Measurements from ENCODE around the gene RIPOR2.
"Not testable (repeated sequence)": the region's sequence is repeated elsewhere in the genome, so short reads cannot be mapped to it uniquely, and the experiment has no call there.

The RIPOR2 gene

DNA sequence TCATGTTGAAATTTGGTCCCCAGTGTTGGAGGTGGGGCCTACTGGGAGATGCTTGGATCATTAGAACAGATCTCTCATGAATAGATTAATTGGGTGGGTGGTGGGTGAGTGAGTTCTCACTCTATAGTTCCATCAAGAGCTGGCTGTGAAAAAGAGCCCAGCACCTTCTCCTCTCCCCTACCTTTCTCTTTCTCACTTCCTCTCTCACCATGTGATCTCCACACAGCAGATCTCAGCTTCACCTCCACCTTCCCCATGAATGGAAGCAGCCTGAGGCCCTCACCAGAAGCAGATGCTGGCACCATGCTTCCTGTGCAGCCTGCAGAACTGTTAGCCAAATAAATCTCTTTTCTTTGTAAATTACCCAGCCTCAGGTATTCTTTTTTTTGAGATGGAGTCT is 173.9 kb downstream of the RIPOR2 start:
- Histone ChIP-seq H3K27me3 (replicated peaks in 2 of 5; ENCODE audit: control insufficient read depth in 4 of 5, insufficient read depth in 5 of 5, low read length in 4 of 5) (no peaks in the 10 kb centered on the region), H3K4me1 (ENCODE audit: control extremely low read depth in 1 of 4, control insufficient read depth in 4 of 4, insufficient read depth in 4 of 4, low read length in 3 of 4) (peaks cover 0 to 4% (median 0%) of the 10 kb centered on the region in 4 experiments), H3K36me3 (ENCODE audit: control insufficient read depth in 4 of 4, insufficient read depth in 4 of 4, low read length in 3 of 4) (no peaks in the 10 kb centered on the region), H3K27ac (ENCODE audit: insufficient read depth in 1 of 2, low read depth in 1 of 2, low read length in 2 of 2, poor library complexity in 1 of 2, severe bottlenecking in 2 of 2) (no peak overlapping the region), H3K4me3 (ENCODE audit: control insufficient read depth in 1 of 7, extremely low read depth in 1 of 7, insufficient read depth in 4 of 7, low read depth in 2 of 7, low read length in 6 of 7) (no peak overlapping the region), H3K9me3 (ENCODE audit: control extremely low read depth in 1 of 5, control insufficient read depth in 4 of 5, insufficient read depth in 2 of 5, low read depth in 1 of 5, low read length in 4 of 5) (no peaks in the 10 kb centered on the region)
- ChIA-PET CTCF (interaction anchor here (1.0 to 1.9 kb wide), 4 partner anchors 13 to 193 kb away, joined by 3 to 5 read pairs (median 4); no protein-coding TSS in a partner anchor), POLR2A (no interaction called here)
- DNase-seq: no peak

DNA sequence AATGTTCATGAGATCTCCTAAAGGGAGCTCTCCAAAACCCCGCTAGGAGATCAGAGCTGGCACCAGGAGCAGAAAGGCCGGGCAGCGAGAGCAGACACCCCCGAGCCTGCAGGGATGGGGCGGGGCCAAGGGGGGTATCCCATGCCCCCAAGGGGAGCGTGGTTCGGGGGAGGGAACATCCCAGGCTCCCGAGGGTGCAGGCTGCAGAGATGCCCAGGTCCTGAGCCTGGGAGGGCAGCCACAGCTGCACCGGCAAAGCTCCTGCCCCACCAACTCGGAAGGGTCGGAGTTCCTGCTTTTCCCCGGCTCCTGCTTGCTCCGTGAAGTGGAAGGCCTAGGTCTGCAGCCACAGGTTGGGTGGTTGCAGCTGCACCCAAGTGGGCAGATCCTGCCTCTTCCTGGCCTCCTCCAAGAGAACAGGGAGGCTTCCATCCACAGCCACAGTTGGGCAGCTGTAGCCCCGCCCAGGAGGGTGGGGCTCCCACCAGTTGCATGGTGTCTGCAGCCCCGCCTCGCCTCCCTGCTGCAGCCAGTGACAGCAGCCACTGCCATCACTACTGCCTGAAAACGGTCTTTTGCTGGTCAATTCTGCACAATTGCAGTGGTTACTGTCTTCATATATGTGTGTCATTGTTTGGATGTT is 174.4 kb downstream of the RIPOR2 start:
- Histone ChIP-seq H3K27me3 (replicated peaks in 2 of 5; ENCODE audit: control insufficient read depth in 4 of 5, insufficient read depth in 5 of 5, low read length in 4 of 5) (no peaks in the 10 kb centered on the region), H3K27ac (ENCODE audit: insufficient read depth in 1 of 2, low read depth in 1 of 2, low read length in 2 of 2, poor library complexity in 1 of 2, severe bottlenecking in 2 of 2) (no peak overlapping the region), H3K36me3 (ENCODE audit: control insufficient read depth in 4 of 4, insufficient read depth in 4 of 4, low read length in 3 of 4) (no peaks in the 10 kb centered on the region), H3K9me3 (ENCODE audit: control extremely low read depth in 1 of 5, control insufficient read depth in 4 of 5, insufficient read depth in 2 of 5, low read depth in 1 of 5, low read length in 4 of 5) (no peaks in the 10 kb centered on the region), H3K4me1 (ENCODE audit: control extremely low read depth in 1 of 4, control insufficient read depth in 4 of 4, insufficient read depth in 4 of 4, low read length in 3 of 4) (peaks cover 0 to 4% (median 0%) of the 10 kb centered on the region in 4 experiments), H3K4me3 (ENCODE audit: control insufficient read depth in 1 of 7, extremely low read depth in 1 of 7, insufficient read depth in 4 of 7, low read depth in 2 of 7, low read length in 6 of 7) (no peak overlapping the region)
- WGBS (ENCODE audit: insufficient coverage): 95% methylated on average over 11 of the region's 17 CpGs
- no peak for DNase-seq
- ChIA-PET CTCF (interaction anchor here (1.0 to 1.9 kb wide), 4 partner anchors 12 to 192 kb away, joined by 3 to 5 read pairs (median 4); no protein-coding TSS in a partner anchor), POLR2A (no interaction called here)

GRCh38 chr6:24760210-24760609 is 175.6 kb downstream of the RIPOR2 start:
- no peaks in the 10 kb centered on the region for H3K9me3 ChIP-seq (ENCODE audit: control extremely low read depth in 1 of 5, control insufficient read depth in 4 of 5, insufficient read depth in 2 of 5, low read depth in 1 of 5, low read length in 4 of 5)
- H3K4me3 ChIP-seq (ENCODE audit: control insufficient read depth in 1 of 7, extremely low read depth in 1 of 7, insufficient read depth in 4 of 7, low read depth in 2 of 7, low read length in 6 of 7): no peak overlapping the region
- H3K4me1 ChIP-seq (ENCODE audit: control extremely low read depth in 1 of 4, control insufficient read depth in 4 of 4, insufficient read depth in 4 of 4, low read length in 3 of 4): peaks cover 0 to 4% (median 0%) of the 10 kb centered on the region in 4 experiments
- 100% methylated on average over 5 of the region's 5 CpGs for WGBS (ENCODE audit: insufficient coverage)
- ChIA-PET CTCF (interaction anchor here (1.9 kb wide), 1 partner anchor 21 kb away, joined by 5 read pairs; no protein-coding TSS in a partner anchor), POLR2A (interaction anchor here (0.6 kb wide), 1 partner anchor 1106 kb away, joined by 3 read pairs; no protein-coding TSS in a partner anchor)
- no peaks in the 10 kb centered on the region for H3K36me3 ChIP-seq (ENCODE audit: control insufficient read depth in 4 of 4, insufficient read depth in 4 of 4, low read length in 3 of 4)
- no peaks in the 10 kb centered on the region for H3K27me3 ChIP-seq (replicated peaks in 2 of 5; ENCODE audit: control insufficient read depth in 4 of 5, insufficient read depth in 5 of 5, low read length in 4 of 5)
- no peak overlapping the region for H3K27ac ChIP-seq (ENCODE audit: insufficient read depth in 1 of 2, low read depth in 1 of 2, low read length in 2 of 2, poor library complexity in 1 of 2, severe bottlenecking in 2 of 2)
- DNase-seq: no peak

GRCh38 chr6:24759718-24760117 is 176.0 kb downstream of the RIPOR2 start:
- no peak for DNase-seq
- POLR2A ChIA-PET: interaction anchor here (0.6 kb wide), 1 partner anchor 1106 kb away, joined by 3 read pairs; no protein-coding TSS in a partner anchor
- H3K4me1 ChIP-seq (ENCODE audit: control extremely low read depth in 1 of 4, control insufficient read depth in 4 of 4, insufficient read depth in 4 of 4, low read length in 3 of 4): peaks cover 0 to 4% (median 0%) of the 10 kb centered on the region in 4 experiments
- no peaks in the 10 kb centered on the region for H3K9me3 ChIP-seq (ENCODE audit: control extremely low read depth in 1 of 5, control insufficient read depth in 4 of 5, insufficient read depth in 2 of 5, low read depth in 1 of 5, low read length in 4 of 5)
- H3K27ac ChIP-seq (ENCODE audit: insufficient read depth in 1 of 2, low read depth in 1 of 2, low read length in 2 of 2, poor library complexity in 1 of 2, severe bottlenecking in 2 of 2): no peak overlapping the region
- CTCF ChIA-PET: interaction anchor here (1.3 kb wide), 1 partner anchor 177 kb away, joined by 3 read pairs; no protein-coding TSS in a partner anchor
- H3K4me3 ChIP-seq (ENCODE audit: control insufficient read depth in 1 of 7, extremely low read depth in 1 of 7, insufficient read depth in 4 of 7, low read depth in 2 of 7, low read length in 6 of 7): no peak overlapping the region
- WGBS (ENCODE audit: insufficient coverage): 100% methylated on average over 2 of the region's 3 CpGs
- H3K27me3 ChIP-seq (replicated peaks in 2 of 5; ENCODE audit: control insufficient read depth in 4 of 5, insufficient read depth in 5 of 5, low read length in 4 of 5): no peaks in the 10 kb centered on the region
- H3K36me3 ChIP-seq (ENCODE audit: control insufficient read depth in 4 of 4, insufficient read depth in 4 of 4, low read length in 3 of 4): no peaks in the 10 kb centered on the region

GRCh38 chr6:24757611-24758010 is 178.1 kb downstream of the RIPOR2 start:
- DNase-seq: peak in 2 of 3 donors; percentile 14 to 23
- Histone ChIP-seq H3K9me3 (ENCODE audit: control extremely low read depth in 1 of 5, control insufficient read depth in 4 of 5, insufficient read depth in 2 of 5, low read depth in 1 of 5, low read length in 4 of 5) (no peaks in the 10 kb centered on the region), H3K4me3 (ENCODE audit: control insufficient read depth in 1 of 7, extremely low read depth in 1 of 7, insufficient read depth in 4 of 7, low read depth in 2 of 7, low read length in 6 of 7) (no peak overlapping the region), H3K4me1 (ENCODE audit: control extremely low read depth in 1 of 4, control insufficient read depth in 4 of 4, insufficient read depth in 4 of 4, low read length in 3 of 4) (peaks cover 0 to 4% (median under 1%) of the 10 kb centered on the region in 4 experiments), H3K27me3 (replicated peaks in 2 of 5; ENCODE audit: control insufficient read depth in 4 of 5, insufficient read depth in 5 of 5, low read length in 4 of 5) (no peaks in the 10 kb centered on the region), H3K36me3 (ENCODE audit: control insufficient read depth in 4 of 4, insufficient read depth in 4 of 4, low read length in 3 of 4) (no peaks in the 10 kb centered on the region), H3K27ac (ENCODE audit: insufficient read depth in 1 of 2, low read depth in 1 of 2, low read length in 2 of 2, poor library complexity in 1 of 2, severe bottlenecking in 2 of 2) (no peak overlapping the region)
- WGBS (ENCODE audit: insufficient coverage): 71% methylated on average over 6 of the region's 6 CpGs
- POLR2A ChIA-PET: no interaction called here
- CTCF ChIA-PET: interaction anchor here (1.6 kb wide), 1 partner anchor 9 kb away, joined by 3 read pairs; no protein-coding TSS in a partner anchor

DNA sequence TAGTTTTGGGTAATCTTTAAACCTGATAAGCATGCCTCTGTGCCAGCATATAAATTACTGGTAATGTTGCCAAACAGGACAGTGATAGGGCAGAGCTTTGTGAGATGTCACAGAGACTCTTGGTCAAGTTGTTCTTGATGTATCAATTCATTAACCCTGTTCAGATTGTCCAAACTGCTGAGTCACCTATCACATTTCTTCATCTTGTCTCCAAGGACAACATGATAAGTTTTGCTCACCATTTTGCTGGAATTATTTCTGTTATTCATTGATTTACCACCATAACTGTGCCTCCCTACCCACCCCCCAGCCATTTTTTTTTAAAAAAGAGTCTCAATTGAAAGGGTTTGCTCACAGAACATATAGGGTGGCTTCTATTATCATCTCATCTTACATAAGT is 180.5 kb downstream of the RIPOR2 start:
- H3K4me3 ChIP-seq (ENCODE audit: control insufficient read depth in 1 of 7, extremely low read depth in 1 of 7, insufficient read depth in 4 of 7, low read depth in 2 of 7, low read length in 6 of 7): no peak overlapping the region
- ChIA-PET CTCF (no interaction called here), POLR2A (no interaction called here)
- no peaks in the 10 kb centered on the region for H3K27me3 ChIP-seq (replicated peaks in 2 of 5; ENCODE audit: control insufficient read depth in 4 of 5, insufficient read depth in 5 of 5, low read length in 4 of 5)
- H3K27ac ChIP-seq (ENCODE audit: insufficient read depth in 1 of 2, low read depth in 1 of 2, low read length in 2 of 2, poor library complexity in 1 of 2, severe bottlenecking in 2 of 2): no peak overlapping the region
- peak in 2 of 3 donors; percentile 16 to 29 for DNase-seq
- H3K9me3 ChIP-seq (ENCODE audit: control extremely low read depth in 1 of 5, control insufficient read depth in 4 of 5, insufficient read depth in 2 of 5, low read depth in 1 of 5, low read length in 4 of 5): no peaks in the 10 kb centered on the region
- H3K4me1 ChIP-seq (ENCODE audit: control extremely low read depth in 1 of 4, control insufficient read depth in 4 of 4, insufficient read depth in 4 of 4, low read length in 3 of 4): peaks cover 0 to 4% (median 1%) of the 10 kb centered on the region in 4 experiments
- H3K36me3 ChIP-seq (ENCODE audit: control insufficient read depth in 4 of 4, insufficient read depth in 4 of 4, low read length in 3 of 4): no peaks in the 10 kb centered on the region

- H3K36me3 ChIP-seq (ENCODE audit: control insufficient read depth in 4 of 4, insufficient read depth in 4 of 4, low read length in 3 of 4); H3K27me3 ChIP-seq (replicated peaks in 2 of 5; ENCODE audit: control insufficient read depth in 4 of 5, insufficient read depth in 5 of 5, low read length in 4 of 5); H3K4me3 ChIP-seq (ENCODE audit: control insufficient read depth in 1 of 7, extremely low read depth in 1 of 7, insufficient read depth in 4 of 7, low read depth in 2 of 7, low read length in 6 of 7); H3K27ac ChIP-seq (ENCODE audit: insufficient read depth in 1 of 2, low read depth in 1 of 2, low read length in 2 of 2, poor library complexity in 1 of 2, severe bottlenecking in 2 of 2); H3K9me3 ChIP-seq (ENCODE audit: control extremely low read depth in 1 of 5, control insufficient read depth in 4 of 5, insufficient read depth in 2 of 5, low read depth in 1 of 5, low read length in 4 of 5); DNase-seq; H3K4me1 ChIP-seq (ENCODE audit: control extremely low read depth in 1 of 4, control insufficient read depth in 4 of 4, insufficient read depth in 4 of 4, low read length in 3 of 4); POLR2A ChIA-PET: not testable (repeated sequence)
- CTCF ChIA-PET: interaction anchor here (1.0 to 1.7 kb wide), 2 partner anchors 10 to 21 kb away, joined by 4 read pairs; partner anchors contain the start of gene GMNN
- no CpG with 5 or more reads among the region's 4 CpGs for WGBS (ENCODE audit: insufficient coverage)
Measured at GRCh38 chr6:24754378-24754777, 181.4 kb downstream of the RIPOR2 start.

All from common myeloid progenitor, CD34-positive (primary cell).